ENCODE data around the gene FGD2. TPM values are rescaled to one million over a fixed set of nuclear protein-coding genes. Genes with fewer than 3 reads are reported as not detected.

The FGD2 gene
- total and polyA plus RNA-seq, 2 donors (not counting 3 experiments of a cell fraction or from before 2014, with no cell fraction given) = not detected

DNA sequence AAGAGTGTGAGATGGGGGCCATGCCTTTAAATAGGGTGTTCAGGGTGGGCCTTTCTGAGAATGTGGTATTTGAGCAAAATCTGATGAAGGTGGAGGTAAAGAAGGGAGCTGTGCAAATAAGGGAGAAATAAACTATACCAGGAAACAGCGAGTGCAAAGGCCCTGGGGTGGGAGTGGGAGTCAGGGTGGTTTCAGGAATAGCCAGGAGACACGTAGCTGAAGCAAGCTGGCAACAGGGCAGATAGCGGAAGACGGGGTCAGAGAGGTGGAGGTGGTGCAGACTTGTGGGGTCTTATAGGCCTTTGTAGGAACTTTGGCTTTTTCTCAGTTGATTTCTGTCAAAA is 51.6 kb downstream of the FGD2 start:
- FAIRE-seq = no peak
- no peak for TF ChIP-seq GATA2 (IDR thresholded peaks at IDR 0.05; ENCODE audit: insufficient read depth, insufficient read length, low read depth, low read length)
- TF ChIP-seq FOS (IDR thresholded peaks at IDR 0.05; ENCODE audit: borderline replicate concordance, insufficient read depth, low read length) = no peak
- TF ChIP-seq CTCF (IDR thresholded peaks at IDR 0.05; ENCODE audit: extremely low read depth in 1 of 2, insufficient read depth in 1 of 2, low read depth in 1 of 2, low read length in 2 of 2) = no peak
- TF ChIP-seq JUN (IDR thresholded peaks at IDR 0.05; ENCODE audit: borderline replicate concordance, insufficient read depth, insufficient read length, low read depth) = no peak
- no peak for TF ChIP-seq EZH2 (IDR thresholded peaks at IDR 0.05; ENCODE audit: borderline replicate concordance, low read depth, low read length, severe bottlenecking)
- no peak for TF ChIP-seq POLR2A (IDR thresholded peaks at IDR 0.05; ENCODE audit: low read depth, low read length)
- TF ChIP-seq POLR2AphosphoS5 (IDR thresholded peaks at IDR 0.05; ENCODE audit: insufficient read depth, low read depth, low read length) = no peak
- no peak for TF ChIP-seq MAX (IDR thresholded peaks at IDR 0.05; ENCODE audit: insufficient read depth, insufficient read length)
- no peak for TF ChIP-seq MYC (IDR thresholded peaks at IDR 0.05; ENCODE audit: low read depth, low read length)
- CTCF ChIA-PET = interaction anchor here (0.9 to 15.2 kb wide), 9 partner anchors 10 to 137 kb away, joined by 3 to 399 read pairs (median 3); partner anchors contain the start of gene PIM1

More for the DNA sequence above, 51.6 kb downstream of the FGD2 start:
- dilution Hi-C loops (cut with MboI; ENCODE audit: extremely low pct_ligation_motif_present, low sequenced_read_pairs) (no loop called here), intact Hi-C loops (cut with micrococcal nuclease) (loop anchor here (5.0 kb wide), 1 partner anchor 45 kb away; no protein-coding TSS in a partner anchor)
- Histone ChIP-seq H3K9ac (replicated peaks; ENCODE audit: extremely low read depth, insufficient read depth, low read length) (no peak overlapping the region), H3K27ac (ENCODE audit: insufficient read depth, low read depth, low read length) (no peak overlapping the region), H3K4me2 (ENCODE audit: insufficient read depth, low read length) (no peak overlapping the region), H3K9me1 (replicated peaks; ENCODE audit: control insufficient read depth, extremely low read depth, insufficient read depth, low read length) (no peaks in the 10 kb centered on the region), H3K9me3 (replicated peaks; ENCODE audit: control insufficient read depth, insufficient read depth, low read length) (no peaks in the 10 kb centered on the region), H3K4me3 (replicated peaks in 1 of 3; ENCODE audit: insufficient read depth in 1 of 3, low read depth in 1 of 3, low read length in 3 of 3) (no peak overlapping the region), H2AFZ (ENCODE audit: low read depth, low read length) (no peak overlapping the region), H3K27me3 (ENCODE audit: control insufficient read depth in 2 of 2, insufficient read depth in 2 of 2, low read length in 2 of 2) (no peaks in the 10 kb centered on the region), H3K79me2 (ENCODE audit: control insufficient read depth, insufficient read depth, low read length) (no peaks in the 10 kb centered on the region), H3K4me1 (ENCODE audit: control insufficient read depth, extremely low read depth, insufficient read depth, low read length) (peaks cover 9% of the 10 kb centered on the region), H4K20me1 (replicated peaks; ENCODE audit: control insufficient read depth, extremely low read depth, insufficient read depth, low read length) (no peaks in the 10 kb centered on the region), H3K36me3 (ENCODE audit: control insufficient read depth in 2 of 2, extremely low read depth in 1 of 2, insufficient read depth in 2 of 2, low read length in 2 of 2) (no peaks in the 10 kb centered on the region)
- no peak for DNase-seq (ENCODE audit: low read depth, low spot score)
- BruUV-seq (replicated peaks) = no TSS peak
- POLR2A ChIA-PET = no interaction called here

All from endothelial cell of umbilical vein (primary cell).